PC-9 (cell line): ENCODE measurements around the gene TTC7B. TPM values are rescaled to one million over a fixed set of nuclear protein-coding genes. Genes with fewer than 3 reads are reported as not detected.

Experiments
- BruUV-seq: library from RNA; stranded (reverse); fragments of 400-500 nt; replicated peaks from 2 replicates; lab custom pipeline; 2021; lab: Mats Ljungman, UMichigan
- CTCF ChIA-PET: fragments of 300-600 bp; sonication (Branson Sonifier 250); formaldehyde crosslinking; loops from one replicate; lab custom pipeline; 2022; ENCODE audit warnings: antibody characterized with exemption; lab: Charles Lee
- POLR2A ChIA-PET: fragments of 300-600 bp; sonication (Branson Sonifier 250); formaldehyde crosslinking; loops from one replicate; lab custom pipeline; 2022; ENCODE audit warnings: antibody characterized with exemption; ENCODE audit not compliant: unreplicated experiment; lab: Charles Lee
- DNase-seq, 2 experiments: peaks; one replicate each; pipeline versions ENCODE4 v3.0.0 to v3.0.0-alpha.2; 2015 to 2022; ENCODE audit warnings: mixed read lengths in 1 of 2
- H2AFZ ChIP-seq: fragments of 200-600 bp; sonication (generic); 2 replicates; pipeline ENCODE4 v1.8.1; 2017; ENCODE audit warnings: antibody characterized with exemption
- H3F3A ChIP-seq: fragments of 200-600 bp; sonication (generic); 2 replicates; pipeline ENCODE4 v1.8.1; 2017; ENCODE audit warnings: antibody characterized with exemption, mild to moderate bottlenecking, low read depth; ENCODE audit not compliant: insufficient read depth
- H3K27ac ChIP-seq: fragments of 200-600 bp; sonication (generic); 2 replicates; pipeline ENCODE4 v1.6.1; 2016; ENCODE audit warnings: mixed run types
- H3K27me3 ChIP-seq: fragments of 200-600 bp; sonication (generic); 2 replicates; pipeline ENCODE4 v1.6.1; 2016; ENCODE audit warnings: low read depth, mixed run types; ENCODE audit not compliant: insufficient read depth
- H3K36me3 ChIP-seq: fragments of 200-600 bp; sonication (generic); 2 replicates; pipeline ENCODE4 v1.6.1; 2016; ENCODE audit warnings: low read depth, mixed run types
- H3K4me1 ChIP-seq: fragments of 200-600 bp; sonication (generic); replicated peaks from 2 replicates; pipeline ENCODE4 v1.6.1; 2016; ENCODE audit warnings: mixed run types; ENCODE audit not compliant: insufficient read depth
- H3K4me2 ChIP-seq: fragments of 200-600 bp; sonication (generic); 2 replicates; pipeline ENCODE4 v1.6.1; 2017; ENCODE audit warnings: mixed run types
- H3K4me3 ChIP-seq: fragments of 200-600 bp; sonication (generic); 2 replicates; pipeline ENCODE4 v1.6.1; 2016; ENCODE audit warnings: mixed run types
- H3K79me2 ChIP-seq: fragments of 200-600 bp; sonication (generic); 2 replicates; pipeline ENCODE4 v1.6.1; 2017; ENCODE audit warnings: low read depth, mixed run types
- H3K9me2 ChIP-seq: fragments of 200-600 bp; sonication (generic); 2 replicates; pipeline ENCODE4 v1.8.1; 2017; ENCODE audit warnings: mild to moderate bottlenecking; ENCODE audit not compliant: insufficient read depth
- H3K9me3 ChIP-seq: fragments of 200-600 bp; sonication (generic); 2 replicates; pipeline ENCODE4 v1.8.1; 2016; ENCODE audit warnings: low read depth; ENCODE audit not compliant: insufficient read depth
- H4K20me1 ChIP-seq: fragments of 200-600 bp; sonication (generic); 2 replicates; pipeline ENCODE4 v1.8.1; 2017; ENCODE audit not compliant: insufficient read depth
- EZH2 ChIP-seq: fragments of 200-600 bp; sonication (generic); IDR thresholded peaks from 2 replicates; pipeline ENCODE4 v1.8.0; 2017; ENCODE audit warnings: antibody characterized with exemption, low read depth
- intact Hi-C: fragments of 100-400 bp; cut with micrococcal nuclease; formaldehyde crosslinking; loops from one replicate; pipeline ENCODE4 v1.10.0; 2022; ENCODE audit not compliant: unreplicated experiment
- total RNA-seq: library from RNA; stranded (reverse); gene quantifications from 2 replicates; pipeline ENCODE4 v1.2.3, GENCODE V29; 2021
- TF ChIP-seq, protein P1 (sequence below): fragments of 200-600 bp; sonication (generic); conservative IDR thresholded peaks from 2 replicates; pipeline ENCODE4 v1.6.1; 2017; ENCODE audit warnings: mixed run types, antibody characterized with exemption, mild to moderate bottlenecking, moderate library complexity

The TTC7B gene
- total RNA-seq, 1 experiment from 2014 or later: 6.8 TPM

DNA sequence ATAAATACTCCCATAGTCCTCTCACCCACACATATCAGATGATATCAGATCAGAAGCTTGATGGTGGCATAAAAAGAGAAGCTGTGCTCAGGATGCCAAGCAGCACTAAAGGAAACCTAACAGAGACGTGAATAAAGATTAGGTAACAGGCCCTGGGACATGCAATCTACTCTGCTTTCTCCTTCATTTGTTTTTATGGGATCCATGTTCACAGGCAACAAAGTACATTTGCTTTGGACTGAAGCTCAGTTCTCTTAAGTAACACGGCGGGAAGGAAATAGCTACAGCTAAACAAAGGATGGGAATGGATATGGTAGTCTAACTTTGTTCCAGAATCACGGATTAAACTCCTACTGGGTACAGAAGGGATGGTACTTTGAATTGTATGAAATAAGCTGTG is 119.5 kb downstream of the TTC7B start:
- no peaks in the 10 kb centered on the region for H3K79me2 ChIP-seq
- TF ChIP-seq, protein P1, sequence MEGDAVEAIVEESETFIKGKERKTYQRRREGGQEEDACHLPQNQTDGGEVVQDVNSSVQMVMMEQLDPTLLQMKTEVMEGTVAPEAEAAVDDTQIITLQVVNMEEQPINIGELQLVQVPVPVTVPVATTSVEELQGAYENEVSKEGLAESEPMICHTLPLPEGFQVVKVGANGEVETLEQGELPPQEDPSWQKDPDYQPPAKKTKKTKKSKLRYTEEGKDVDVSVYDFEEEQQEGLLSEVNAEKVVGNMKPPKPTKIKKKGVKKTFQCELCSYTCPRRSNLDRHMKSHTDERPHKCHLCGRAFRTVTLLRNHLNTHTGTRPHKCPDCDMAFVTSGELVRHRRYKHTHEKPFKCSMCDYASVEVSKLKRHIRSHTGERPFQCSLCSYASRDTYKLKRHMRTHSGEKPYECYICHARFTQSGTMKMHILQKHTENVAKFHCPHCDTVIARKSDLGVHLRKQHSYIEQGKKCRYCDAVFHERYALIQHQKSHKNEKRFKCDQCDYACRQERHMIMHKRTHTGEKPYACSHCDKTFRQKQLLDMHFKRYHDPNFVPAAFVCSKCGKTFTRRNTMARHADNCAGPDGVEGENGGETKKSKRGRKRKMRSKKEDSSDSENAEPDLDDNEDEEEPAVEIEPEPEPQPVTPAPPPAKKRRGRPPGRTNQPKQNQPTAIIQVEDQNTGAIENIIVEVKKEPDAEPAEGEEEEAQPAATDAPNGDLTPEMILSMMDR: no peak
- TF ChIP-seq EZH2: no peak
- no peaks in the 10 kb centered on the region for H3K36me3 ChIP-seq
- H3K9me3 ChIP-seq: no peaks in the 10 kb centered on the region
- no peak overlapping the region for H3K4me3 ChIP-seq
- ChIA-PET POLR2A (interaction anchor here (0.6 kb wide), 1 partner anchor 299 kb away, joined by 3 read pairs; no protein-coding TSS in a partner anchor), CTCF (no interaction called here)
- intact Hi-C loops: loop anchor here (1.0 to 10.0 kb wide), 3 partner anchors 92 to 297 kb away; no protein-coding TSS in a partner anchor
- no peaks in the 10 kb centered on the region for H3F3A ChIP-seq
- DNase-seq: no peak
- no peak overlapping the region for H3K27ac ChIP-seq
- H2AFZ ChIP-seq: no peak overlapping the region
- H4K20me1 ChIP-seq: no peaks in the 10 kb centered on the region
- H3K4me2 ChIP-seq: no peak overlapping the region
- H3K9me2 ChIP-seq: no peaks in the 10 kb centered on the region
- no TSS peak for BruUV-seq
- H3K4me1 ChIP-seq: no peaks in the 10 kb centered on the region
- no peaks in the 10 kb centered on the region for H3K27me3 ChIP-seq

DNA sequence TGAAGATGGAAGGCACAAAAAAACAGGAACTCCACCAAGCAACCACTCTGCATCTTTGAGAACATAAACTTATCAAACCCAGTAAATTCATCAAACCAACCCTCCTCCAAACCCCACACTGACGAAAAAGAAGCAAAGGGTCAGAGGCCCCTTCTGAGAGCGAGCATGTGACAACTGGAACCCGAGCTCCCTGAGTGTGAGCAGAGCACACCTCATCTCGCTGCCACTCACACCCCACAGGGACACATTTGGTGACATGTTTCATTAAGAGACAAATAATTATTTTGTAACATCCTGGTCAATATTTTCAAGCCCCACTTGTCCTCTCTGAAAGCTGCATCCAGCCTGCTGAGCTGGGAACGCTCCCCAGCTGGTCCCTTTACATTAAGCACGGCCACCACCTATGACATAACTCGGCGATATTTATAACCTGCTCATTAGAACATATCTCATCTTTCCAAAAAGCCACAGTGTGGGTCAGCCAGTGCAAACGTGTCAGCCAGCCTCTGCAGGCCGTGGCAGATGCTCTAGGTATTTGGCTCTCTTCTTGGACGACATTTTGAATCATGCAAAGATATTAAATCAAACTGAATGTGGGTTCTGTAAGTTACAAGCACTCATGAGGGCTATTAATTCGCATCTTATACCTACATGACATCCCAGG is 120.1 kb downstream of the TTC7B start:
- Histone ChIP-seq H3K36me3 (no peaks in the 10 kb centered on the region), H3K9me2 (no peaks in the 10 kb centered on the region), H3K27ac (no peak overlapping the region), H3K9me3 (no peaks in the 10 kb centered on the region), H3K27me3 (no peaks in the 10 kb centered on the region), H3K79me2 (no peaks in the 10 kb centered on the region), H2AFZ (no peak overlapping the region), H3K4me1 (no peaks in the 10 kb centered on the region), H3K4me3 (no peak overlapping the region), H4K20me1 (no peaks in the 10 kb centered on the region), H3F3A (no peaks in the 10 kb centered on the region), H3K4me2 (no peak overlapping the region)
- intact Hi-C loops: loop anchor here (10.0 kb wide), 2 partner anchors 91 to 181 kb away; no protein-coding TSS in a partner anchor
- ChIA-PET POLR2A (no interaction called here), CTCF (no interaction called here)
- no peak for DNase-seq
- no TSS peak for BruUV-seq
- TF ChIP-seq, protein P1: no peak

DNA sequence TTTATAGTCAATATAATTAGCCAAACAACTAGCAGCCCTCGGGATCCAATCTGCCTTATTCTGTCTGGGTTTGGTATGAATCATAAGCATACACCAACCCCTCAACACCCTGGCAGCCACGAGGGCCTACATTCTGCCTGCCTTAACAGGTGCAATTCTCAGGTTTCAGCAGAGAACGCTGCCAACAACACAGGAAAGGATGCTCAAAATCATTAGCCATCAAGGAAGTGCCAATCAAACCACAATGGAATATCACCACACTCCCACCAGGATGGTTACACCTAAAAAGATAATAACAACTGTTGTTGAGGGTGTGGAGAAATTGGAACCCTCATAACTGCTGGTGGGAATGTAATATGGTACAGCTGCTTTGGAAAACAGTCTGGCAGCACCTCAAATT is 122.8 kb downstream of the TTC7B start:
- CTCF ChIA-PET: no interaction called here
- Histone ChIP-seq H3K9me2 (no peaks in the 10 kb centered on the region), H2AFZ (no peak overlapping the region), H3F3A (no peaks in the 10 kb centered on the region), H3K4me1 (no peaks in the 10 kb centered on the region), H3K27me3 (no peaks in the 10 kb centered on the region), H3K4me2 (no peak overlapping the region), H3K36me3 (no peaks in the 10 kb centered on the region), H4K20me1 (no peaks in the 10 kb centered on the region), H3K79me2 (no peaks in the 10 kb centered on the region), H3K27ac (no peak overlapping the region), H3K9me3 (no peaks in the 10 kb centered on the region), H3K4me3 (no peak overlapping the region)
- intact Hi-C loops: loop anchor here (10.0 kb wide), 2 partner anchors 89 to 179 kb away; no protein-coding TSS in a partner anchor
- TF ChIP-seq, protein P1: no peak
- no peak for DNase-seq
- BruUV-seq: no TSS peak
- POLR2A ChIA-PET: no interaction called here
